Parathyroid adenoma (tissue), 2 donors: ENCODE data around the gene MAD1L1.

Experiments
- H2AFZ ChIP-seq: fragments of 300-600 bp; sonication (generic); one replicate; pipeline ENCODE4 v1.7.0; 2017; ENCODE audit warnings: antibody characterized with exemption, mild to moderate bottlenecking
- H3K27ac ChIP-seq: fragments of 300-600 bp; sonication (generic); one replicate; pipeline ENCODE4 v1.7.0; 2017
- H3K27me3 ChIP-seq: fragments of 300-600 bp; sonication (generic); one replicate; pipeline ENCODE4 v1.7.0; 2017; ENCODE audit warnings: low read length; ENCODE audit not compliant: control insufficient read depth, insufficient read depth
- H3K36me3 ChIP-seq: fragments of 300-600 bp; sonication (generic); one replicate; pipeline ENCODE4 v1.7.0; 2017; ENCODE audit warnings: low read length; ENCODE audit not compliant: control insufficient read depth, insufficient read depth
- H3K4me1 ChIP-seq: fragments of 300-600 bp; sonication (generic); one replicate; pipeline ENCODE4 v1.7.0; 2017; ENCODE audit warnings: control low read depth
- H3K4me2 ChIP-seq: fragments of 300-600 bp; sonication (generic); one replicate; pipeline ENCODE4 v1.7.0; 2017; ENCODE audit warnings: low read length
- H3K4me3 ChIP-seq: fragments of 300-600 bp; sonication (generic); one replicate; pipeline ENCODE4 v1.7.0; 2017; ENCODE audit warnings: low read depth, low read length
- H3K79me2 ChIP-seq: fragments of 300-600 bp; sonication (generic); one replicate; pipeline ENCODE4 v1.7.0; 2017; ENCODE audit warnings: control low read depth
- H3K9ac ChIP-seq: fragments of 300-600 bp; sonication (generic); one replicate; pipeline ENCODE4 v1.7.0; 2017; ENCODE audit warnings: mild to moderate bottlenecking
- H3K9me3 ChIP-seq: fragments of 300-600 bp; sonication (generic); one replicate; pipeline ENCODE4 v1.7.0; 2017; ENCODE audit warnings: low read length; ENCODE audit not compliant: control insufficient read depth
- TF ChIP-seq, protein P1 (sequence below): fragments of 300-600 bp; sonication (generic); IDR thresholded peaks from one replicate; pipeline ENCODE4 v1.7.0; 2017; ENCODE audit warnings: antibody characterized with exemption, mild to moderate bottlenecking
- donor health status: primary hyperparathyroidism.

MAD1L1 gene

DNA sequence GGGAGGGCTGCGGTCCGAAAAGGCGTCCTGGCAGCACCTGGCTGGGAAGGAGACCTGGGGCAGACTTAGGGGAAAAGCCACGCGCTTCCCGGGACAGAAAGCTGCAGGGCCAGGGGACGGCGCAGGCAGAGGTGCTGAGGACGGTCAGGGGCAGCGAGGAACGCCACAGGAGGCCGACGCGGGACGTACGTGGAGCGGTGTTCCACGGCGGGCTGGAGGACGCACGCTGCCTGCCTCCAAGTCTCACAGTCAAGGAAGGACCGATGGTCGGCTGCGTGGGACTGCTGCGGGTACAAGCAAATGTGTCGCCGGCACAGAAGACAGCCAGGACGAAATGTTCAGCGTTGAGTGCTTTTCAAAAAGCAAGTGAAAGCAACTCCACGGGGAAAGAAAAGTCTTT is 317.4 kb downstream of the MAD1L1 start:
- Histone ChIP-seq H3K9ac (no peak overlapping the region), H3K4me2 (no peak overlapping the region), H3K4me3 (no peak overlapping the region), H2AFZ (no peak overlapping the region), H3K36me3 (no peaks in the 10 kb centered on the region), H3K27me3 (no peaks in the 10 kb centered on the region), H3K4me1 (no peaks in the 10 kb centered on the region), H3K27ac (no peak overlapping the region), H3K9me3 (no peaks in the 10 kb centered on the region), H3K79me2 (no peaks in the 10 kb centered on the region)
- TF ChIP-seq, protein P1, sequence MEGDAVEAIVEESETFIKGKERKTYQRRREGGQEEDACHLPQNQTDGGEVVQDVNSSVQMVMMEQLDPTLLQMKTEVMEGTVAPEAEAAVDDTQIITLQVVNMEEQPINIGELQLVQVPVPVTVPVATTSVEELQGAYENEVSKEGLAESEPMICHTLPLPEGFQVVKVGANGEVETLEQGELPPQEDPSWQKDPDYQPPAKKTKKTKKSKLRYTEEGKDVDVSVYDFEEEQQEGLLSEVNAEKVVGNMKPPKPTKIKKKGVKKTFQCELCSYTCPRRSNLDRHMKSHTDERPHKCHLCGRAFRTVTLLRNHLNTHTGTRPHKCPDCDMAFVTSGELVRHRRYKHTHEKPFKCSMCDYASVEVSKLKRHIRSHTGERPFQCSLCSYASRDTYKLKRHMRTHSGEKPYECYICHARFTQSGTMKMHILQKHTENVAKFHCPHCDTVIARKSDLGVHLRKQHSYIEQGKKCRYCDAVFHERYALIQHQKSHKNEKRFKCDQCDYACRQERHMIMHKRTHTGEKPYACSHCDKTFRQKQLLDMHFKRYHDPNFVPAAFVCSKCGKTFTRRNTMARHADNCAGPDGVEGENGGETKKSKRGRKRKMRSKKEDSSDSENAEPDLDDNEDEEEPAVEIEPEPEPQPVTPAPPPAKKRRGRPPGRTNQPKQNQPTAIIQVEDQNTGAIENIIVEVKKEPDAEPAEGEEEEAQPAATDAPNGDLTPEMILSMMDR, result no peak

DNA sequence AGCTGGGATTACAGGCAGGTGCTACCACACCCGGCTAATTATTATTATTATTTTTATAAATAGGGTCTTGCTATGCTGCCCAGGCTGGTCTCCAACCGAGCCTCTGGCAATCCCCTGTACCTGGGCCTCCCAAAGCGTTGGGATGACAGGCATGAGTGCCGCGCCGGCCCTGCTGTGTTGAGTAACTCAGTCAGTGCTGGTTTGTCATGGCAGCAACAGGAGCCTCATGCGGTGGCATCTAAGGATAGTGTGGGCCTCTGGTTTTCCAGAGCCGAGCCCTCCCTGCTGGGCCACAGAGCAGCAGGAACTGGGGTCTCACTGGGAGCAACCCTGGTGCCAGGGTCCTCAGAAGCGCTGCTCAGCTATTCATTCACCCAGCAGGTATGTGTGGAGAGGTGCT is 318.0 kb downstream of the MAD1L1 start:
- TF ChIP-seq, protein P1, result no peak
- Histone ChIP-seq H3K4me1 (no peaks in the 10 kb centered on the region), H3K4me3 (no peak overlapping the region), H3K36me3 (no peaks in the 10 kb centered on the region), H3K9me3 (no peaks in the 10 kb centered on the region), H3K4me2 (no peak overlapping the region), H3K9ac (no peak overlapping the region), H2AFZ (no peak overlapping the region), H3K79me2 (no peaks in the 10 kb centered on the region), H3K27ac (no peak overlapping the region), H3K27me3 (no peaks in the 10 kb centered on the region)

DNA sequence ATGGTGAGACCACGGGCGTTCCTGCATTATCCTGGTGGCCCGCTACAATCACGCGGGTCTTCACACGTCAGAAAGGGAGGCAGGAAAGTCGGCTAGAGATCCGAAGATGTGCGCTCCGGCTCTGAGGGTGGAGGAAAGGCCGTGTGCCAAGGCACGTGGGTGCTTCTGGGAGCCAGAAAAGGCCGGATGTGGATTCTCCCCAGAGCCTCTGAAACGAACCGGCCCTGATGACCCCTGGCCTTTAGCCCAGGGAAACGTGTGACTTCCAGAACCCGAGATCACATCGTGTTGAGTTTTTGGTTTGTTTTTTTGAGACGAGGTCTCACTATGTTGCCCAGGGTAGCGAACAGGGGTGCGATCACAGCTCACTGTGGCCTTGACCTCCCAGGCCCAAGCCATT is 318.4 kb downstream of the MAD1L1 start:
- Histone ChIP-seq H3K9me3 (no peaks in the 10 kb centered on the region), H3K4me2 (no peak overlapping the region), H3K36me3 (no peaks in the 10 kb centered on the region), H3K4me3 (no peak overlapping the region), H3K27me3 (no peaks in the 10 kb centered on the region), H3K9ac (no peak overlapping the region), H3K4me1 (no peaks in the 10 kb centered on the region), H2AFZ (no peak overlapping the region), H3K27ac (no peak overlapping the region), H3K79me2 (no peaks in the 10 kb centered on the region)
- TF ChIP-seq, protein P1, result no peak

DNA sequence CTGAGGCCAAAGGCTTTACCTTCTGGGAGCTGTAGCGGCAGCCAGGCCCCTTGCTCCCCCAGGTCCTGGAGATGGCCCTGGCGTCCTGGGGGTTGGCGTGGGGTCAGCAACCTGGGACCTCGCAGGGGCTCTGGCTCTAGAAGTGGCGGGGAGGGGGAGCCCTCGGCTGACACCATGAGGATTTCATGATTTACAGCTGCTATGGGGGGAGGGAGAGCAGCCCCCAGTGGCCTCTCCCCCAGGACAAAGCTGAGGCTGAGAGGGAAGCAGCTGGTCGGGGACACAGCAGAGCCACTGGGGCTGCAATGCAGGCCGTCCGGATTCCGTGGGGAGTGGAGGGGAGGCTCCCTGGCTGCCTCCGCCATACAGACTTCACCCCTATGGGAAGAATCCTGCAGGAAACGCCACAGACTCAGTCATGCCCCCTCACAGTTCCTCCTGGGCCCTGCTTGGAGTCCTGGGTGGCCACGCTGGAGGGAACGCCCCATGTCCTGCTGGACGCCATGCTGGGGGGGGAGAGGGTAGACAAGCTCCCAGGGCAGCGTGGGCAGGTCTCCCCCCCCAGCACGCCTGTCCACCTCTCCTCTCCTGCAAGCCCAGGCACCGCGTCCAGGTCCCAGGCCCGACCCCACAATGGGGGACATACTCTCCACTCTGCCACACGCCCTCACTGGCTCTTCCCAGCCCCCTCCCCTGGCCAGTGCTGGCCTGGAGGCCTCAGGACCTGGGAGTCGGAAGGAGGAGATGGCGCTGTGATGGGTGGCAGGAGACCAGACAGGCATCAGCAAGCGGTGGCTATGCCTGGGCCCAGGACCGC is 319.1 kb downstream of the MAD1L1 start:
- no peaks in the 10 kb centered on the region for H3K27me3 ChIP-seq
- H3K79me2 ChIP-seq, result no peaks in the 10 kb centered on the region
- H2AFZ ChIP-seq, result no peak overlapping the region
- no peak overlapping the region for H3K4me3 ChIP-seq
- no peaks in the 10 kb centered on the region for H3K36me3 ChIP-seq
- TF ChIP-seq, protein P1, result no peak
- no peaks in the 10 kb centered on the region for H3K9me3 ChIP-seq
- no peaks in the 10 kb centered on the region for H3K4me1 ChIP-seq
- no peak overlapping the region for H3K4me2 ChIP-seq
- H3K27ac ChIP-seq, result no peak overlapping the region
- H3K9ac ChIP-seq, result no peak overlapping the region
